Kidney tubule cell (primary cell): ENCODE measurements around the gene MEF2D.

ENCODE experiments used
- DNase-seq: peaks from one replicate; pipeline ENCODE4 v3.0.0-alpha.2; 2018; ENCODE audit warnings: low spot score

Gene MEF2D

GRCh38 chr1:156427957-156428356 is 72.6 kb downstream of the MEF2D start:
- no peak for DNase-seq

- DNase-seq = no peak
These were observed 74.6 kb downstream of the MEF2D start for GRCh38 chr1:156425943-156426342.

GRCh38 chr1:156424806-156425432 is 75.7 kb downstream of the MEF2D start:
- no peak for DNase-seq

- DNase-seq = no peak
These were observed 76.9 kb downstream of the MEF2D start for GRCh38 chr1:156423422-156424352.

DNA sequence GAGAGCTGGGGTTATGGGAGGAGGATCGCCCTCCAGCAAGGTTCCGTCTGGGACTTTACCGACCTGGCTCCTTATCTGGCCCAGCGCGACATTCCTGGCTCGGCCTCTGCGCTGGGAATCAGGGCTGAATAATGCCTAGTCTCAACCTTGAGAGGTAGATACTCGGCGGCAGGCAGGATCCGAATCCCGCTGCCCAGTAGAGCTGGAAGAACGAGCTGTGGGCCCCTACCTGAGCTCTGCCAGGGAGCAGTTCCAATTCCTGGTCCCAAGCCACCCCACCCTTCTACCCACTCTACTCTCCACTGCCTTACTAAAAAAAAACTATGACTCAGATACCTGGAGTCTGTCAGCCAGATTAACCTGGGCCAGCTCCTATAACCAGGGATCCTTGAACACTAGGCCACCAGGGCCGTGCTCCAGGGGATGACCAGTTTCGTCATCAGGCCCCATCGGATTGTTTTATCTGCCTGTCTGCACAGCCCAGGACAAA is 77.9 kb downstream of the MEF2D start:
- peak; percentile 38 for DNase-seq

GRCh38 chr1:156421939-156422601 is 78.5 kb downstream of the MEF2D start:
- no peak for DNase-seq

DNA sequence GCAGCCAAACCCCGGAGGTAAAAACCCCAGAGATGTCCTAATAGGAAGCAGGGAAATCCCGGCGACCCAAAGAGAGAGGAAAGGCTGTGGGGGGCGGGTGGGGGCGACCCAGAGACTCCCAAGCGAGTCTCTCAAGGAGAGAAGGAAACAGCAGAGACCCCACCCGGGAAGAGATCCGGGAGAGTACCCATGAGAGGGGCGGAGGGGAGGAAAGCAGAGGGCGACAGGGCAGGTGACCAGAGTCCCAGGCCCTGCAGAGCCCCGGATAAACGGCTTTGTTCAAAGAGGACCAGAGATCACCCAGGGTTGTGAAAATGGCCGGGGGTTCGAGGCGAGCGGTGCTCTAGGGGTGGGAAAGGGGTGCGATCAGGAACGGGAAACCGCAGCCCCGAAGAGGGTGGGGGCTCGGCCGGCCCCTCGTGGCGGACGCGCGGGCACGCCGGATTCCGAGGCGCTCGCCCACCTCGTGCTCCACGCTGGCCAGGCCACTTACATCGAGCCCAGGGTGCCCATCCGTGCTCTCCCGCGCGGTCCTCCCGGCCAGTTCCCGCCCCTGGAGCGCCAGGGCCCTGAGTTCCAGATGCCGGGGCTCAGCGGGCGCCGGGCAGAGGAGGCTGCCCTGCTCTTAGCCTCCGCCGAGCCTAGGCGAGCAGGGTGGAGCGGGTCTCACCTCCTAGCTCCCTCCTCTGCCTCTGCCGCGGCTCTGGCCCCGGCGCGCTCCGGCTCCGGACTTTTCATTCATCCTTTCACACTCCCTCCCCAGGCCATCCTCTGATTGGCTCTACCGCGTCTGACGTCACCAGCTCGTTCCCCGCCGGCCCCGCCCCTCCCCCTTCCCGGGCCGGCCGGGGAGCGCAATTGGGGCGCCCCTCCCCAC is 79.3 kb downstream of the MEF2D start:
- peak; percentile 53 for DNase-seq

- DNase-seq = no peak
These were observed 80.1 kb downstream of the MEF2D start for GRCh38 chr1:156420205-156421061.

DNA sequence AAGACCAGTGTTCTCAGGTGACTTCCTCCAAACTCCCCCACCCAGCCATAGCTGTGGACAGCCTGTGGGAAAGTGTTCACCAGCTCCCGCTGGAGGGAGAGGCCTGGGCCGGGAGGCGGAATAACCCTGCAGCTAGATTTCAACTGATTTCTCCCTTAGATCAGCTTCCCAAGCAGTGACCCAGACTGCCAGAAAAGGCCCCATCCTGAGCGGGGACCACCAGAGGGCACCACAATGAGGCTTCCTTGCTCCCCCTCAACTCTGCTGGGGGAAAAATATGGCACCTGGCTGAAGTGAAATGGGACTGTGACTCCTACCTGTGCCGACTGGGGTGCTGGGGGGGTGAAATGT is 80.7 kb downstream of the MEF2D start:
- DNase-seq = no peak

DNA sequence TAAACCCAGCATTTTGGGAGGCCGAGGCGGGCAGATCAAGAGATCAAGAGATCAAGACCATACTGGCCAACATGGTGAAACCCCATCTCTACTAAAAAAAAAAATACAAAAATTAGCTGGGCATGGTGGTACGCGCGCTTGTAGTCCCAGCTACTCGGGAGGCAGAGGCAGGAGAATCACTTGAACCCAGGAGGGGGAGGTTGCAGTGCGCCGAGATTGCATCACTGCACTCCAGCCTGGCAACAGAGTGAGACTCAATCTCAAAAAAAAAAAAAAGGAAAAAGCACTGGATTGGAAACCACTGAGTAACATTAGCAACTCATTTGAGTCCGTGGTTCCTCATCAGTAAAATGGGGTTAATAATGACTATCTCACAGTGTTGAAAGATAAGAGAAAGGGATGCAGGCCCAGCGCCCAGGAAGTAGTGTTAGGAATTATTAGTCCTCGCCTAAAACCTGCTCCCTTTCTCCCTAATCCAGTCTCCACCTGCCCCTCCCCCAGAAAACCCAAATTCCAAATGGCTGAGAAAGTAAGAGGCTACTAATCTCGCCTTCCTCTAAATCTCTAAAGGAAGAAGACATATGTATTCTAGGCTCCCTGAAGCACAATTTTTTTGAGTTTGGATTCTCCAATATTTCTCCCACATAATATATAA is 82.0 kb downstream of the MEF2D start:
- DNase-seq = no peak

DNA sequence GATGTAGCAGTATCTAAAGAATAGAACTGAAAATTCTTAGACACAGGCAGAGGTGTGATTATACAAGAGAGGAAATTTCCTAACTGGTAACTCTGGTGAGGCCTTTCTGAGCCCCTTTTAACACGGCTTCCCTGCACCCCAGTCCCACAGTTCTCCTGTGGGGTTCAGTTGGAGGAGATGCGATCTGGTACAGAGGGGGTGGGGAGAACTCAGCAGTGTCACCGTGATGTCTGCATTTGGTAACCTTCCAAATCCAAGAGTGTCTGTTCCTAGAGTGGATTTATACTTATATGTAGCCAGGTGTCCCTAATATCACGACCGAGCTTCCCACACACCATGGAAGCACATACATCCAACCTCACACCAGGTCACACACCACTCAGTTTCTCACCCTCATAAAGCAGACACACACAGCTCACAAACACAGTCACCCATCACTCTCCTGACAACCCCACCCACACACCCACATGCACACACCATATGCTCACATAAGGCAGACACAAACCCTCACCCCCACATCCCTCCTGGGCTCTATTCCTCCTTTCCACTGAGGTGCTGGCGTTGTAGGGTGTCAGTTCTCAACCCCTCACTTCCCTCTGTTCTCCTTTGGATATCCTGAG is 83.1 kb downstream of the MEF2D start:
- no peak for DNase-seq

GRCh38 chr1:156416993-156417392 is 83.6 kb downstream of the MEF2D start:
- DNase-seq = no peak

- no peak for DNase-seq
These were observed 86.0 kb downstream of the MEF2D start for GRCh38 chr1:156414461-156415064.
